SK-N-MC (cell line): Measurements from ENCODE around the gene VWA5B2.

Source experiments
- DNase-seq: peaks from one replicate; pipeline ENCODE4 v3.0.0-alpha.2; 2011; ENCODE audit warnings: low read depth, low spot score
- H3K27ac ChIP-seq: fragments of 200-600 bp; sonication (generic); 2 replicates; pipeline ENCODE4 v1.5.1; 2016; ENCODE audit warnings: mixed run types
- H3K36me3 ChIP-seq: fragments of 200-600 bp; sonication (generic); 2 replicates; pipeline ENCODE4 v1.6.1; 2017; ENCODE audit warnings: antibody characterized with exemption, low read length, mixed read lengths; ENCODE audit not compliant: insufficient read depth
- H3K4me3 ChIP-seq: fragments of 200-600 bp; sonication (generic); 2 replicates; pipeline ENCODE4 v1.5.1; 2016
- H3K9ac ChIP-seq: fragments of 200-600 bp; sonication (generic); 2 replicates; pipeline ENCODE4 v1.8.0; 2017; ENCODE audit warnings: mixed run types, mixed read lengths; ENCODE audit not compliant: insufficient read length
- H3K9me3 ChIP-seq: fragments of 200-600 bp; sonication (generic); 2 replicates; pipeline ENCODE4 v1.6.1; 2017; ENCODE audit warnings: low read depth, mild to moderate bottlenecking, antibody characterized with exemption, low read length, moderate library complexity, mixed read lengths
- EZH2 ChIP-seq: fragments of 200-600 bp; sonication (generic); IDR thresholded peaks from one replicate; pipeline ENCODE4 v1.6.1; 2017; ENCODE audit warnings: antibody characterized with exemption
- FOXP2 ChIP-seq: optimal IDR thresholded peaks from 2 replicates; pipeline ENCODE3; 2011; ENCODE audit warnings: mild to moderate bottlenecking, moderate library complexity; ENCODE audit not compliant: insufficient read depth; ENCODE audit errors: extremely low read length, control extremely low read depth
- POLR2AphosphoS5 ChIP-seq: IDR thresholded peaks from 2 replicates; pipeline ENCODE4 v1.6.1; 2012; ENCODE audit warnings: mild to moderate bottlenecking, low read depth, low read length, borderline replicate concordance

Gene VWA5B2

GRCh38 chr3:184229394-184230080, at the start of gene VWA5B2:
Gene VWA5B2 (plus strand): TSS chr3:184229585. CDS start chr3:184230529, 944 bp downstream.
- no peaks in the 10 kb centered on the region for H3K9me3 ChIP-seq
- H3K9ac ChIP-seq: no peak within 1 kb of the TSS
- DNase-seq: no peak
- H3K36me3 ChIP-seq: no peaks in the 10 kb centered on the region
- TF ChIP-seq POLR2AphosphoS5 (no peak), FOXP2 (no peak), EZH2 (no peak)
- peak within 1 kb of the TSS; percentile 82 for H3K4me3 ChIP-seq
- H3K27ac ChIP-seq: no peak within 1 kb of the TSS

- no peaks in the 10 kb centered on the region for H3K9me3 ChIP-seq
- H3K4me3 ChIP-seq: no peak overlapping the region
- no peak for DNase-seq
- peaks cover 82% of the 10 kb centered on the region for H3K36me3 ChIP-seq
- H3K9ac ChIP-seq: no peak overlapping the region
- no peak overlapping the region for H3K27ac ChIP-seq
- TF ChIP-seq EZH2 (no peak), FOXP2 (no peak), POLR2AphosphoS5 (no peak)
Observed at GRCh38 chr3:184180165-184180564, 49.2 kb upstream of the VWA5B2 start.

- Histone ChIP-seq H3K9me3 (no peaks in the 10 kb centered on the region), H3K9ac (no peak overlapping the region), H3K27ac (no peak overlapping the region), H3K4me3 (no peak overlapping the region), H3K36me3 (peaks cover 79% of the 10 kb centered on the region)
- TF ChIP-seq EZH2 (no peak), POLR2AphosphoS5 (no peak), FOXP2 (no peak)
- DNase-seq: no peak
Observed at GRCh38 chr3:184181596-184181995, 47.8 kb upstream of the VWA5B2 start.

GRCh38 chr3:184183679-184184078, 45.7 kb upstream of the VWA5B2 start:
- H3K36me3 ChIP-seq: peaks cover 75% of the 10 kb centered on the region
- no peaks in the 10 kb centered on the region for H3K9me3 ChIP-seq
- H3K9ac ChIP-seq: peak overlapping the region; percentile 24
- no peak for DNase-seq
- no peak overlapping the region for H3K4me3 ChIP-seq
- H3K27ac ChIP-seq: peak overlapping the region; percentile 93
- TF ChIP-seq POLR2AphosphoS5 (0 out of 2 replicates have a peak, but pooled peaks have one; percentile 4), EZH2 (no peak), FOXP2 (no peak)

- Histone ChIP-seq H3K4me3 (peak overlapping the region; percentile 99), H3K36me3 (peaks cover 75% of the 10 kb centered on the region), H3K9ac (peak overlapping the region; percentile 82), H3K27ac (peak overlapping the region; percentile 93), H3K9me3 (no peaks in the 10 kb centered on the region)
- no peak for TF ChIP-seq POLR2AphosphoS5
- no peak for TF ChIP-seq FOXP2
- no peak for TF ChIP-seq EZH2
- no peak for DNase-seq
Observed at GRCh38 chr3:184184546-184185230, 44.7 kb upstream of the VWA5B2 start.

GRCh38 chr3:184185461-184186183, 43.8 kb upstream of the VWA5B2 start:
- Histone ChIP-seq H3K9me3 (no peaks in the 10 kb centered on the region), H3K36me3 (peaks cover 75% of the 10 kb centered on the region), H3K4me3 (peak overlapping the region; percentile 99), H3K27ac (peak overlapping the region; percentile 93), H3K9ac (peak overlapping the region; percentile 97)
- DNase-seq: peak; percentile 98
- TF ChIP-seq EZH2 (no peak), POLR2AphosphoS5 (peak; percentile 89)

GRCh38 chr3:184186184-184186901, 43.0 kb upstream of the VWA5B2 start, which contains the start of gene ABCF3:
Gene ABCF3 (plus strand): TSS chr3:184186199. CDS start chr3:184186208, 9 bp downstream.
- TF ChIP-seq POLR2AphosphoS5 (peak; percentile 80; the same call in 1 of the 2 replicates), EZH2 (no peak)
- no peak for DNase-seq
- Histone ChIP-seq H3K9ac (peak within 1 kb of the TSS; percentile 97), H3K27ac (peak within 1 kb of the TSS; percentile 93), H3K36me3 (peaks cover 75% of the 10 kb centered on the region), H3K9me3 (no peaks in the 10 kb centered on the region), H3K4me3 (peak within 1 kb of the TSS; percentile 99)

- H3K27ac ChIP-seq: no peak overlapping the region
- H3K9ac ChIP-seq: peak overlapping the region; percentile 97
- no peaks in the 10 kb centered on the region for H3K9me3 ChIP-seq
- no peak for DNase-seq
- TF ChIP-seq FOXP2: no peak
- TF ChIP-seq POLR2AphosphoS5: no peak
- TF ChIP-seq EZH2: no peak
- H3K4me3 ChIP-seq: peak overlapping the region; percentile 99
- peaks cover 74% of the 10 kb centered on the region for H3K36me3 ChIP-seq
Observed at GRCh38 chr3:184186902-184187207, 42.5 kb upstream of the VWA5B2 start.
